ENCODE data around the gene ZNF142.

The ZNF142 gene

DNA sequence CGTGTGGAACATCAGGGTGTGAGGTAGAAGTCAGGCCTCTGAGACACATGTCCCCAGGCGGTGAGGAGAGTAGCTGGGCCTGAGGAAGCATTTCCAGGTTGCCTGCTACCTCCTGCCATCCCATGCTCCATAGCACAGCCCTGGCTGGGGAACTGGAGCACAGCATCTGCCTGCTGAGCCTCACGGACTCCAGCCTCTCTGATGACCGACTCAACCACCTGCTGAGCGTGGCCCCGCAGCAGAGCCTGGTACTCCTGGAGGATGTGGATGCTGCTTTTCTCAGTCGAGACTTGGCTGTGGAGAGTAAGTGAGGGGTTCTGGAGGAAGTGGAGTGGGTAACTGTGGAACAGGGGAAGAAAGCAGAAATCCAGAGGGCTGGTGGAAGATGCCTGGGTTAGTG, 3.0 kb upstream of the ZNF142 start:
- Histone ChIP-seq H3K36me3 (ENCODE audit: control insufficient read depth in 1 of 2, insufficient read depth in 2 of 2, low read length in 2 of 2) (peaks cover 45 to 56% of the 10 kb centered on the region in 2 experiments), H3K18ac (ENCODE audit: low read length) (no peak overlapping the region), H3K4me3 (ENCODE audit: low read depth, low read length) (no peak overlapping the region), H2BK5ac (ENCODE audit: low read depth, low read length, poor library complexity) (no peak overlapping the region), H3K4ac (ENCODE audit: low read depth, low read length) (no peak overlapping the region), H2BK12ac (ENCODE audit: low read length) (no peak overlapping the region), H4K12ac (ENCODE audit: low read depth, low read length) (no peak overlapping the region), H4K8ac (ENCODE audit: low read depth, low read length) (no peak overlapping the region), H3K27ac (ENCODE audit: low read depth, low read length) (no peak overlapping the region), H3K79me1 (ENCODE audit: low read length) (peaks cover 6% of the 10 kb centered on the region), H3K4me2 (ENCODE audit: low read length) (no peak overlapping the region), H2AK5ac (ENCODE audit: low read length) (no peak overlapping the region), H3K79me2 (ENCODE audit: control insufficient read depth, insufficient read depth, low read length, poor library complexity) (peaks cover 4% of the 10 kb centered on the region), H3K27me3 (ENCODE audit: insufficient read depth, low read length) (no peaks in the 10 kb centered on the region), H3K23ac (ENCODE audit: low read length) (no peak overlapping the region), H2BK120ac (ENCODE audit: insufficient read depth, low read length, poor library complexity) (no peak overlapping the region), H3K4me1 (ENCODE audit: control insufficient read depth in 1 of 2, insufficient read depth in 2 of 2, low read length in 2 of 2) (peaks cover 3 to 4% of the 10 kb centered on the region in 2 experiments), H2AFZ (ENCODE audit: insufficient read depth, low read length, poor library complexity) (no peak overlapping the region), H3K9me3 (ENCODE audit: insufficient read depth, low read depth, low read length) (no peaks in the 10 kb centered on the region), H4K91ac (ENCODE audit: low read depth, low read length) (no peak overlapping the region), H3K9ac (ENCODE audit: low read length) (no peak overlapping the region), H3K14ac (ENCODE audit: low read length) (no peak overlapping the region)
- no peak for DNase-seq
- no CpG with 5 or more reads among the region's 7 CpGs for WGBS (ENCODE audit: extremely low coverage, insufficient coverage, insufficient read length)

DNA sequence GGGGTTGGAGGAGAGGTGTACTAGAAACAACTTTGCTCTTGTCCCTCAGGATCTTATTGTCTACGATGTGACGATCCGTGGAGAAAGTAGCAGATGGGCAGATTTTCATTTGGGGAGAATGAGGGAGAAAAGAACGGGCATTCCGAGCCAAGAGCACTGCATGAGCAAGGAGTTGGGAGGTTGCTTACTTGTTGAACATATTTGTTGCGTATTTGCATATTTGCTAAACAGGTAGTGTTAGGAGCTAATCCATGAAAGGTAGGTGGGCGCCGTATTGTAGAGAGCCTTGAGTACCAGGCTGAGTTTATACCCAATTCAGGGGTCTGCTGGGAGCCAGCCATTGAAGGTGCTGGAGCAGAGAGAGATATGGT, 550 bp upstream of the ZNF142 start:
- Histone ChIP-seq H2BK120ac (ENCODE audit: insufficient read depth, low read length, poor library complexity) (no peak overlapping the region), H2BK5ac (ENCODE audit: low read depth, low read length, poor library complexity) (no peak overlapping the region)
- WGBS (ENCODE audit: extremely low coverage, insufficient coverage, insufficient read length): no CpG with 5 or more reads among the region's 8 CpGs

DNA sequence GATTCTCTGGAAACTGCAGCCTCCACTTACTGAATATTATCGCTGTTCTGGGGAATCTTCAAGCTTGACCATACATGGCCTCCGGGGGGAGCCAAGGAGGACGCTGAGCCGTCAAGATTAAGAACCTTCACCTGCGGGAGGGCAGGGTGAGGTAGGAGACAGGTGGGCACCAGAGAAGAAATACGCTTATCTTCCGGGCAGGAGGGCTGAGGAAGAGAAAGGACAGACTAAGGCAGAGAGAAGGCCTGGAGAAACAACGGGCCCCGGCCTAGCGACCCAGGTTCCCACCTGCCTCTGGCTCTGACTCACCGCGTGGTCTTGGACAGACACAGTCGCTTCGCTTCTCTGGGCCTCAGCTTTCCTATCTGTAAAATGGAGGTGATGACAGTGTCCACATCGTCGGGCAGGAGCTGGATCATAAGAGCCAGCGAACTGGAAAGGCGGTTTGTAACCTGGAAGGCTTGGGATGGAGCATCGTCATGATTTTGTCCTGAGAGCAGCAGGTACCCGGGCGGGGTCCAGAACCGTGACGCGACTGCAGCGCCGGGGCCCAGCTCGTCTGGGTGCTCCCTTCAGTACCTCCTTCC, 659 bp downstream of the ZNF142 start:
- Histone ChIP-seq H3K18ac (ENCODE audit: low read length) (peak overlapping the region; percentile 60), H3K79me1 (ENCODE audit: low read length) (peaks cover 6% of the 10 kb centered on the region), H3K4me3 (ENCODE audit: low read depth, low read length) (peak overlapping the region; percentile 92), H3K79me2 (ENCODE audit: control insufficient read depth, insufficient read depth, low read length, poor library complexity) (peaks cover 4% of the 10 kb centered on the region), H3K4me1 (ENCODE audit: control insufficient read depth in 1 of 2, insufficient read depth in 2 of 2, low read length in 2 of 2) (peaks cover 3 to 4% of the 10 kb centered on the region in 2 experiments), H3K27ac (ENCODE audit: low read depth, low read length) (peak overlapping the region; percentile 12), H4K12ac (ENCODE audit: low read depth, low read length) (peak overlapping the region; percentile 68), H3K27me3 (ENCODE audit: insufficient read depth, low read length) (no peaks in the 10 kb centered on the region), H3K4ac (ENCODE audit: low read depth, low read length) (peak overlapping the region; percentile 72), H3K14ac (ENCODE audit: low read length) (peak overlapping the region; percentile 73), H3K36me3 (ENCODE audit: control insufficient read depth in 1 of 2, insufficient read depth in 2 of 2, low read length in 2 of 2) (peaks cover 34 to 46% of the 10 kb centered on the region in 2 experiments), H3K9me3 (ENCODE audit: insufficient read depth, low read depth, low read length) (no peaks in the 10 kb centered on the region), H4K8ac (ENCODE audit: low read depth, low read length) (peak overlapping the region; percentile 94), H2BK5ac (ENCODE audit: low read depth, low read length, poor library complexity) (peak overlapping the region; percentile 46), H3K23ac (ENCODE audit: low read length) (no peak overlapping the region), H2BK120ac (ENCODE audit: insufficient read depth, low read length, poor library complexity) (no peak overlapping the region), H2AFZ (ENCODE audit: insufficient read depth, low read length, poor library complexity) (peak overlapping the region; percentile 95), H3K4me2 (ENCODE audit: low read length) (peak overlapping the region; percentile 78), H2BK12ac (ENCODE audit: low read length) (no peak overlapping the region), H2AK5ac (ENCODE audit: low read length) (no peak overlapping the region), H3K9ac (ENCODE audit: low read length) (peak overlapping the region; percentile 86), H4K91ac (ENCODE audit: low read depth, low read length) (peak overlapping the region; percentile 74)
- DNase-seq: peak; percentile 55 to 79
- WGBS (ENCODE audit: extremely low coverage, insufficient coverage, insufficient read length): no CpG with 5 or more reads among the region's 27 CpGs

More for the DNA sequence above, 550 bp upstream of the ZNF142 start:
- Histone ChIP-seq H3K9ac (ENCODE audit: low read length) (peak overlapping the region; percentile 76), H3K27me3 (ENCODE audit: insufficient read depth, low read length) (no peaks in the 10 kb centered on the region), H3K27ac (ENCODE audit: low read depth, low read length) (no peak overlapping the region), H3K79me1 (ENCODE audit: low read length) (peaks cover 6% of the 10 kb centered on the region), H3K79me2 (ENCODE audit: control insufficient read depth, insufficient read depth, low read length, poor library complexity) (peaks cover 4% of the 10 kb centered on the region), H4K12ac (ENCODE audit: low read depth, low read length) (no peak overlapping the region), H3K4me1 (ENCODE audit: control insufficient read depth in 1 of 2, insufficient read depth in 2 of 2, low read length in 2 of 2) (peaks cover 3 to 4% of the 10 kb centered on the region in 2 experiments), H2AK5ac (ENCODE audit: low read length) (no peak overlapping the region), H3K4me2 (ENCODE audit: low read length) (peak overlapping the region; percentile 78), H4K91ac (ENCODE audit: low read depth, low read length) (no peak overlapping the region), H4K8ac (ENCODE audit: low read depth, low read length) (peak overlapping the region; percentile 14), H3K14ac (ENCODE audit: low read length) (peak overlapping the region; percentile 0), H3K9me3 (ENCODE audit: insufficient read depth, low read depth, low read length) (no peaks in the 10 kb centered on the region), H2BK12ac (ENCODE audit: low read length) (no peak overlapping the region), H3K36me3 (ENCODE audit: control insufficient read depth in 1 of 2, insufficient read depth in 2 of 2, low read length in 2 of 2) (peaks cover 43 to 54% of the 10 kb centered on the region in 2 experiments), H3K18ac (ENCODE audit: low read length) (peak overlapping the region; percentile 4), H2AFZ (ENCODE audit: insufficient read depth, low read length, poor library complexity) (peak overlapping the region; percentile 20), H3K4ac (ENCODE audit: low read depth, low read length) (no peak overlapping the region), H3K23ac (ENCODE audit: low read length) (no peak overlapping the region), H3K4me3 (ENCODE audit: low read depth, low read length) (peak overlapping the region; percentile 92)
- no peak for DNase-seq

DNA sequence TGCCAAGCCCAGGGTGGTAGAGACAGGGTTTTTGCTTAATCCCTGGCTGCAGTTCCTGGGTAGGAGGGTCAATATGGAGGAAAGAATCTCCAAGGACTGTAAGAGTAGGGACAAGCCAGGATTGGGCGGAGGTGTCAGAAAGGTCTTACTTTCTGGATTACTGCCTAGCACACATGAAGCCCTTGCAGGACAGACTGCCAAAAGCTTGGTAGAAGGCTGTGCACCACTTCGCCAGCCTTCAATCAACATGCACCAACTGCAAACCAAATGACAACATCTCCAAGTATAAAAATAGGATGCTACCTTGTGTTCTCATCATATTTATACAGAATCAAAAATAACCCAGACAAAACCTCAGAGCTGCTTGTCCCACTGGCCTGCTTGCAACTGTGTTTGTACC, 3.7 kb downstream of the ZNF142 start:
- H3K23ac ChIP-seq (ENCODE audit: low read length): no peak overlapping the region
- H3K79me2 ChIP-seq (ENCODE audit: control insufficient read depth, insufficient read depth, low read length, poor library complexity): peaks cover 4% of the 10 kb centered on the region
- peaks cover 6% of the 10 kb centered on the region for H3K79me1 ChIP-seq (ENCODE audit: low read length)
- H3K9me3 ChIP-seq (ENCODE audit: insufficient read depth, low read depth, low read length): no peaks in the 10 kb centered on the region
- no peak overlapping the region for H3K14ac ChIP-seq (ENCODE audit: low read length)
- no peaks in the 10 kb centered on the region for H3K27me3 ChIP-seq (ENCODE audit: insufficient read depth, low read length)
- H3K4me3 ChIP-seq (ENCODE audit: low read depth, low read length): no peak overlapping the region
- H4K12ac ChIP-seq (ENCODE audit: low read depth, low read length): no peak overlapping the region
- H3K9ac ChIP-seq (ENCODE audit: low read length): no peak overlapping the region
- no peak overlapping the region for H3K4me2 ChIP-seq (ENCODE audit: low read length)
- H2BK12ac ChIP-seq (ENCODE audit: low read length): no peak overlapping the region
- H4K8ac ChIP-seq (ENCODE audit: low read depth, low read length): no peak overlapping the region
- no peak overlapping the region for H2BK120ac ChIP-seq (ENCODE audit: insufficient read depth, low read length, poor library complexity)
- H2AK5ac ChIP-seq (ENCODE audit: low read length): no peak overlapping the region
- H2BK5ac ChIP-seq (ENCODE audit: low read depth, low read length, poor library complexity): no peak overlapping the region
- H3K27ac ChIP-seq (ENCODE audit: low read depth, low read length): no peak overlapping the region
- H3K4me1 ChIP-seq (ENCODE audit: control insufficient read depth in 1 of 2, insufficient read depth in 2 of 2, low read length in 2 of 2): peaks cover 3 to 4% of the 10 kb centered on the region in 2 experiments
- no peak overlapping the region for H2AFZ ChIP-seq (ENCODE audit: insufficient read depth, low read length, poor library complexity)
- WGBS (ENCODE audit: extremely low coverage, insufficient coverage, insufficient read length): no CpG with 5 or more reads among the region's 2 CpGs
- H3K36me3 ChIP-seq (ENCODE audit: control insufficient read depth in 1 of 2, insufficient read depth in 2 of 2, low read length in 2 of 2): peaks cover 23 to 39% of the 10 kb centered on the region in 2 experiments
- no peak overlapping the region for H4K91ac ChIP-seq (ENCODE audit: low read depth, low read length)
- DNase-seq: no peak
- H3K18ac ChIP-seq (ENCODE audit: low read length): no peak overlapping the region
- H3K4ac ChIP-seq (ENCODE audit: low read depth, low read length): no peak overlapping the region
